GM15510 (cell line): ENCODE results near the gene PARP8.

Source experiments
- POLR2A ChIP-seq: IDR thresholded peaks from 3 replicates; pipeline ENCODE4 v1.6.1; 2011; ENCODE audit warnings: borderline replicate concordance; ENCODE audit not compliant: insufficient read length; ENCODE audit errors: extremely low read depth

The PARP8 gene

GRCh38 chr5:50878470-50878869 lies 212.0 kb downstream of the PARP8 start:
- TF ChIP-seq POLR2A = no peak

DNA sequence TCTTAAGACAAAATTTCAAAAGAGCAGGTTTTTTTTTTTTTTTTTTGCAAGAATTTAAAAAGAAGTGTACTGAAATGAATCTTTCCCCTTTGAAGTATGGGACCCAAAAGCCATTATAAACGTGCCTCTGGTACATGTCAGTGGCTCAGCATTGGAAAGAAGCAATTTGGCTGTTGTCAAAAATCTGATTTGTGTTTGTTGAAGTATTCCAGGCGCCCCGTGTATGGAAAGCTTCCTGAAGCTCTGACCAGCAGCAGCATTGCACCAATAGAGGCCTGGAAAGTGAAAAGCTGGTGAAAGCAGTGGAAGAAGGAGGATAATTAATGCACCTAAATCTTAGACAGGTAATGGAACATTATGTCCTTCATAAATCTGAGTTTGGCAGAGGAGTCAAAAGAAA lies 215.0 kb downstream of the PARP8 start:
- no peak for TF ChIP-seq POLR2A

- TF ChIP-seq POLR2A = no peak
Measured at GRCh38 chr5:50886657-50887345, 220.4 kb downstream of the PARP8 start.

GRCh38 chr5:50887889-50888633 lies 221.6 kb downstream of the PARP8 start:
- TF ChIP-seq POLR2A = no peak

DNA sequence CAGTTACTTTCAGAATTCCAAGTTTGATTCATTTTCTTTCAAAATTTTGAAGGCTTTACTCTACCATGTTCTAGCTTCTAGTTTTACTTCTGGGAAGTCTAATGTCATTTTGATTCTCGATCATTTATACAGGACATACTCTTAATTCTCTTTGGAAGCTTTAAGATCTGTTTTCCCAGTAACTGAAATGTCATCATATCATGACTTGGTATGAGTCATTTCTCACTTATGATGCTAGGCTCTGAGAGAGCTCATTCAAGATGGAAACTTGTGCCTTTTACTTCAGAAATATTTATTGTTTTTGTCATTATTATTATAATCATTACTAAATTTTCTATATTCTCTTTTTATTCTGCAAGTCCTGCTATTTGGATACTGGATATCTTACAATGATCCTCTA lies 222.3 kb downstream of the PARP8 start:
- TF ChIP-seq POLR2A = no peak

DNA sequence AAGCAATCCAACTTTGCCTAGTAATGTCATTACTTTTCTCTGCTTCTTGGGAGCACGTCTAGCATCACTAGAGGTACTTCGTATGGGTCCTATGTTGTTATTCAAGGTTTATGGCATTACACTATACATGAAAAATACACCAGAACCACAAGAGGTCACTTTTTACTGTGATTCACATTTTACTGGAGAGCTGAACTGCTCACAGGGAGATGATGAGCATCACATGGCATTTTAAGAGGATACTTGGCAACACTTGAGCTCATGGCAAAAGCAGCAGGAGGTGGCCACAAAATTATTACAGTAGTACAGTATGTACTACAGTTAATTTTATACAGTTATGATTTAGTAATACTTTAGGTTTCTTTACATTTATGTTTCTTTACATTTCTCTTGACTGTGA lies 223.4 kb downstream of the PARP8 start:
- TF ChIP-seq POLR2A = no peak
